Neural cell (in vitro differentiated cells): ENCODE measurements around the gene ANGEL2. TPM values are rescaled to one million over a fixed set of nuclear protein-coding genes. Genes with fewer than 3 reads are reported as not detected.
"Not testable (repeated sequence)": the region's sequence is repeated elsewhere in the genome, so short reads cannot be mapped to it uniquely, and the experiment has no call there.

Experiments used
- H2AFZ ChIP-seq: fragments of 200-600, 300-800 bp; sonication (generic), shearing (Covaris generic); 2 replicates; pipeline ENCODE4 v1.6.0; 2014; ENCODE audit warnings: low read depth, mild to moderate bottlenecking, antibody characterized with exemption, low read length, moderate library complexity
- H3F3A ChIP-seq: fragments of 200-600 bp; shearing (Covaris generic); 2 replicates; pipeline ENCODE4 v1.6.1; 2016; ENCODE audit warnings: mild to moderate bottlenecking, moderate library complexity, mixed read lengths, antibody characterized with exemption, low read length; ENCODE audit not compliant: insufficient read depth, poor library complexity, severe bottlenecking
- H3K27ac ChIP-seq: fragments of 200-600, 300-800 bp; sonication (generic), shearing (Covaris generic); 2 replicates; pipeline ENCODE4 v1.5.1; 2014; ENCODE audit warnings: mild to moderate bottlenecking, low read length, moderate library complexity
- H3K27me3 ChIP-seq: fragments of 300-800, 200-600 bp; sonication (generic), shearing (Covaris generic); 2 replicates; pipeline ENCODE4 v1.6.0; 2014; ENCODE audit warnings: mild to moderate bottlenecking, low read depth, low read length, moderate library complexity; ENCODE audit not compliant: insufficient read depth
- H3K36me3 ChIP-seq: fragments of 300-800, 200-600 bp; sonication (generic), shearing (Covaris generic); 2 replicates; pipeline ENCODE4 v1.5.1; 2014; ENCODE audit warnings: mild to moderate bottlenecking, antibody characterized with exemption, low read length, moderate library complexity; ENCODE audit not compliant: insufficient read depth
- H3K4me2 ChIP-seq: fragments of 300-800, 200-600 bp; sonication (generic), shearing (Covaris generic); 2 replicates; pipeline ENCODE4 v1.6.0; 2014; ENCODE audit warnings: mild to moderate bottlenecking, low read length
- H3K4me3 ChIP-seq: fragments of 300-800, 200-600 bp; sonication (generic), shearing (Covaris generic); 2 replicates; pipeline ENCODE4 v1.5.1; 2014; ENCODE audit warnings: mild to moderate bottlenecking, low read length, moderate library complexity
- H3K79me2 ChIP-seq: fragments of 200-600 bp; shearing (Covaris generic); replicated peaks from 2 replicates; pipeline ENCODE4 v1.6.0; 2014; ENCODE audit warnings: mild to moderate bottlenecking, low read length, moderate library complexity; ENCODE audit not compliant: insufficient read depth
- H3K9ac ChIP-seq: fragments of 300-800, 200-600 bp; sonication (generic), shearing (Covaris generic); 2 replicates; pipeline ENCODE4 v1.6.1; 2016; ENCODE audit warnings: mild to moderate bottlenecking, low read length, mixed read lengths
- H3K9me2 ChIP-seq: fragments of 200-600 bp; shearing (Covaris generic); 2 replicates; pipeline ENCODE4 v1.6.1; 2016; ENCODE audit warnings: mild to moderate bottlenecking, low read length, mixed read lengths; ENCODE audit not compliant: insufficient read depth
- H3K9me3 ChIP-seq: fragments of 200-600, 300-800 bp; sonication (generic), shearing (Covaris generic); 2 replicates; pipeline ENCODE4 v1.6.1; 2016; ENCODE audit warnings: mild to moderate bottlenecking, mixed run types, low read length, moderate library complexity, mixed read lengths
- H4K20me1 ChIP-seq: fragments of 200-600 bp; shearing (Covaris generic); 2 replicates; pipeline ENCODE4 v1.6.1; 2016; ENCODE audit warnings: mild to moderate bottlenecking, mixed run types; ENCODE audit not compliant: insufficient read depth
- EP300 ChIP-seq: fragments of 450-650 bp; conservative IDR thresholded peaks from 2 replicates; pipeline ENCODE4 v1.6.1; 2014; ENCODE audit warnings: antibody characterized with exemption, mild to moderate bottlenecking, moderate library complexity; ENCODE audit not compliant: poor library complexity, severe bottlenecking
- EZH2 ChIP-seq: fragments of 200-600, 300-800 bp; shearing (Covaris generic), sonication (generic); IDR thresholded peaks from 2 replicates; pipeline ENCODE4 v1.6.1; 2014; ENCODE audit warnings: antibody characterized with exemption, low read length, borderline replicate concordance, mild to moderate bottlenecking; ENCODE audit not compliant: insufficient read depth, poor library complexity, severe bottlenecking
- MXI1 ChIP-seq: fragments of 450-650 bp; conservative IDR thresholded peaks from 2 replicates; pipeline ENCODE4 v1.6.1; 2014; ENCODE audit warnings: antibody characterized with exemption, mild to moderate bottlenecking; ENCODE audit not compliant: poor library complexity, severe bottlenecking
- POLR2AphosphoS5 ChIP-seq: IDR thresholded peaks from 2 replicates; pipeline ENCODE4 v1.6.1; 2012
- RAD21 ChIP-seq: fragments of 450-650 bp; conservative IDR thresholded peaks from 2 replicates; pipeline ENCODE4 v1.6.1; 2014; ENCODE audit warnings: antibody characterized with exemption, mild to moderate bottlenecking, moderate library complexity
- SMC3 ChIP-seq: fragments of 450-650 bp; conservative IDR thresholded peaks from 2 replicates; pipeline ENCODE4 v1.6.1; 2014; ENCODE audit warnings: antibody characterized with exemption, mild to moderate bottlenecking, moderate library complexity; ENCODE audit not compliant: poor library complexity
- TAF1 ChIP-seq: IDR thresholded peaks from 2 replicates; pipeline ENCODE4 v1.6.1; 2012; ENCODE audit warnings: low read depth
- polyA plus RNA-seq: library from polyadenylated mRNA; depleted of rRNA; stranded (reverse); fragments of >200 nt; gene quantifications from 2 replicates; pipeline ENCODE4 v1.2.3, GENCODE V29; 2014
- TF ChIP-seq, protein P1 (sequence below): IDR thresholded peaks from 2 replicates; pipeline ENCODE4 v1.6.1; 2012; ENCODE audit warnings: borderline replicate concordance
- TF ChIP-seq, protein P2 (sequence below): fragments of 450-650 bp; IDR thresholded peaks from 2 replicates; pipeline ENCODE4 v1.5.1; 2014; ENCODE audit warnings: antibody characterized with exemption, mild to moderate bottlenecking, moderate library complexity; ENCODE audit not compliant: poor library complexity, severe bottlenecking

Gene ANGEL2
- polyA plus RNA-seq, 1 donor from 2014 or later: 58.7 TPM

DNA sequence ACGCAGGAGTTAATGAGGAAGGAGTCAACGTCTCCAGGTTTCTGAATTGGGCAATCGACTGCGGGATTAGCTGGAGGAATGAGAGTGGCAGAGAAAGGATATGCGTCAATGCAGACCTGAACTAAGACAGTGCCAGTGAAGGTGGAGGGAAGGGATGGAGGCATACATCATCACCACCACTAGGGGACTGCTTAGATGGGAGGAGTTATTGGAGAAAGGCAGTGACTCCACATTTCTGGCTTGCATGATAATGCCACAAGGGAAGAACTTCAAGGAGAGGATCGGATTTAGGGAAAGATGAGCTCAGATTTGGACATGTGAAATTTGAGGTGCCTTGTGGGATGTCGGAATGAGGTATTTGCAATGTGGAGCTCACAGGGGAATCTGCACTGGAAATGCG is 47.9 kb downstream of the ANGEL2 start:
- no peak overlapping the region for H2AFZ ChIP-seq
- no peaks in the 10 kb centered on the region for H3K27me3 ChIP-seq
- H3K36me3 ChIP-seq: peaks cover 5% of the 10 kb centered on the region
- no peaks in the 10 kb centered on the region for H3F3A ChIP-seq
- no peaks in the 10 kb centered on the region for H3K79me2 ChIP-seq
- no peak overlapping the region for H3K27ac ChIP-seq
- H3K4me3 ChIP-seq: no peak overlapping the region
- H4K20me1 ChIP-seq: no peaks in the 10 kb centered on the region
- H3K9me2 ChIP-seq: no peaks in the 10 kb centered on the region
- H3K4me2 ChIP-seq: no peak overlapping the region
- H3K9me3 ChIP-seq: no peaks in the 10 kb centered on the region
- TF ChIP-seq RAD21 (no peak), POLR2AphosphoS5 (no peak), MXI1 (no peak), EZH2 (no peak), SMC3 (no peak), TAF1 (no peak), EP300 (no peak)
- TF ChIP-seq, protein P1, sequence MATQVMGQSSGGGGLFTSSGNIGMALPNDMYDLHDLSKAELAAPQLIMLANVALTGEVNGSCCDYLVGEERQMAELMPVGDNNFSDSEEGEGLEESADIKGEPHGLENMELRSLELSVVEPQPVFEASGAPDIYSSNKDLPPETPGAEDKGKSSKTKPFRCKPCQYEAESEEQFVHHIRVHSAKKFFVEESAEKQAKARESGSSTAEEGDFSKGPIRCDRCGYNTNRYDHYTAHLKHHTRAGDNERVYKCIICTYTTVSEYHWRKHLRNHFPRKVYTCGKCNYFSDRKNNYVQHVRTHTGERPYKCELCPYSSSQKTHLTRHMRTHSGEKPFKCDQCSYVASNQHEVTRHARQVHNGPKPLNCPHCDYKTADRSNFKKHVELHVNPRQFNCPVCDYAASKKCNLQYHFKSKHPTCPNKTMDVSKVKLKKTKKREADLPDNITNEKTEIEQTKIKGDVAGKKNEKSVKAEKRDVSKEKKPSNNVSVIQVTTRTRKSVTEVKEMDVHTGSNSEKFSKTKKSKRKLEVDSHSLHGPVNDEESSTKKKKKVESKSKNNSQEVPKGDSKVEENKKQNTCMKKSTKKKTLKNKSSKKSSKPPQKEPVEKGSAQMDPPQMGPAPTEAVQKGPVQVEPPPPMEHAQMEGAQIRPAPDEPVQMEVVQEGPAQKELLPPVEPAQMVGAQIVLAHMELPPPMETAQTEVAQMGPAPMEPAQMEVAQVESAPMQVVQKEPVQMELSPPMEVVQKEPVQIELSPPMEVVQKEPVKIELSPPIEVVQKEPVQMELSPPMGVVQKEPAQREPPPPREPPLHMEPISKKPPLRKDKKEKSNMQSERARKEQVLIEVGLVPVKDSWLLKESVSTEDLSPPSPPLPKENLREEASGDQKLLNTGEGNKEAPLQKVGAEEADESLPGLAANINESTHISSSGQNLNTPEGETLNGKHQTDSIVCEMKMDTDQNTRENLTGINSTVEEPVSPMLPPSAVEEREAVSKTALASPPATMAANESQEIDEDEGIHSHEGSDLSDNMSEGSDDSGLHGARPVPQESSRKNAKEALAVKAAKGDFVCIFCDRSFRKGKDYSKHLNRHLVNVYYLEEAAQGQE: no peak
- TF ChIP-seq, protein P2, sequence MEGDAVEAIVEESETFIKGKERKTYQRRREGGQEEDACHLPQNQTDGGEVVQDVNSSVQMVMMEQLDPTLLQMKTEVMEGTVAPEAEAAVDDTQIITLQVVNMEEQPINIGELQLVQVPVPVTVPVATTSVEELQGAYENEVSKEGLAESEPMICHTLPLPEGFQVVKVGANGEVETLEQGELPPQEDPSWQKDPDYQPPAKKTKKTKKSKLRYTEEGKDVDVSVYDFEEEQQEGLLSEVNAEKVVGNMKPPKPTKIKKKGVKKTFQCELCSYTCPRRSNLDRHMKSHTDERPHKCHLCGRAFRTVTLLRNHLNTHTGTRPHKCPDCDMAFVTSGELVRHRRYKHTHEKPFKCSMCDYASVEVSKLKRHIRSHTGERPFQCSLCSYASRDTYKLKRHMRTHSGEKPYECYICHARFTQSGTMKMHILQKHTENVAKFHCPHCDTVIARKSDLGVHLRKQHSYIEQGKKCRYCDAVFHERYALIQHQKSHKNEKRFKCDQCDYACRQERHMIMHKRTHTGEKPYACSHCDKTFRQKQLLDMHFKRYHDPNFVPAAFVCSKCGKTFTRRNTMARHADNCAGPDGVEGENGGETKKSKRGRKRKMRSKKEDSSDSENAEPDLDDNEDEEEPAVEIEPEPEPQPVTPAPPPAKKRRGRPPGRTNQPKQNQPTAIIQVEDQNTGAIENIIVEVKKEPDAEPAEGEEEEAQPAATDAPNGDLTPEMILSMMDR: no peak
- H3K9ac ChIP-seq: no peak overlapping the region

DNA sequence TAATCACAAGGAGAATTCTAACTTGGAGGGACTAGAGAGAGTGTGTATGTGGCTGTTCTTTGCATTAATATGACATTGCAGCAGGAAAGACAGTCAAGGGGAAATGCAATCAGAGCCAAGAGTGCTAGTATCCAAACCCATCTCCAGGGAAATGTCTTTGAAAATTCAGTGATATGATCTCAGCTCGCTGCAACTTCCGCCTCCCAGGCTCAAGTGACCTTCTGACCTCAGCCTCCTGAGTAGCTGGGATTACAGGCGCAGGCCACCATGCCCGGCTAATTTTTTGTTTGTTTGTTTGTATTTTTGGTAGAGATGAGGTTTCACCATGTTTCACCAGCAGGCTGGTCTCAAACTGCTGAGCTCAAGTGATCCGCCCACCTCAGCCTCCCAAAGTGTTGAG is 49.1 kb downstream of the ANGEL2 start:
- Histone ChIP-seq H3K9me3 (no peaks in the 10 kb centered on the region), H4K20me1 (no peaks in the 10 kb centered on the region), H3K27me3 (no peaks in the 10 kb centered on the region), H3K9me2 (no peaks in the 10 kb centered on the region), H3K27ac (no peak overlapping the region), H2AFZ (no peak overlapping the region), H3F3A (no peaks in the 10 kb centered on the region), H3K4me2 (no peak overlapping the region), H3K9ac (no peak overlapping the region), H3K36me3 (no peaks in the 10 kb centered on the region), H3K4me3 (no peak overlapping the region), H3K79me2 (no peaks in the 10 kb centered on the region)
- TF ChIP-seq POLR2AphosphoS5 (no peak), EZH2 (no peak), TAF1 (no peak), MXI1 (no peak), EP300 (no peak), RAD21 (no peak), SMC3 (no peak)
- TF ChIP-seq, protein P1: no peak
- TF ChIP-seq, protein P2: no peak

DNA sequence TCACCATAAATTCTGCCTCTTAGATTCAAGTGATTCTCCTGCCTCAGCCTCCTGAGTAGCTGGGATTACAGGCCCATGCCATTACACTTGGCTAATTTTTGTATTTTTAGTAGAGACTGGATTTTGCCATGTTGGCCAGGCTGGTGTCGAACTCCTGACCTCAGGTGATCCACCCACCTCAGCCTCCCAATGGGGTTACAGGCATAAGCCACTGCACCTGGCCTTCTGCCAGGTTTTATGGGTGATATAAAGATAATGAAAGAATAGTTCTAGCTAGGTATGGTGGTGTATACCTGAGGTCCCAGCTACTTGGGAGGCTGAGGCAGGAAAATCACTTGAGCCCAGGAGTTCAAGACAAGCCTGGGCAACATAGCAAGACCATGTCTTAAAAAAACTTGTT is 50.7 kb downstream of the ANGEL2 start:
- H4K20me1 ChIP-seq, H3K9ac ChIP-seq, H3F3A ChIP-seq, H3K27me3 ChIP-seq, H3K36me3 ChIP-seq, H3K4me2 ChIP-seq, H3K4me3 ChIP-seq, H3K27ac ChIP-seq, H3K9me2 ChIP-seq, H2AFZ ChIP-seq, H3K79me2 ChIP-seq, H3K9me3 ChIP-seq: not testable (repeated sequence)
